Esophagus muscularis mucosa (tissue), 4 donors: ENCODE results near the gene COPE. TPM values are rescaled to one million over a fixed set of nuclear protein-coding genes. Genes with fewer than 3 reads are reported as not detected.

Experiments
- DNase-seq: peaks from one replicate; pipeline ENCODE4 v3.0.0-alpha.2; 2017; ENCODE audit errors: extremely low spot score
- H3K27ac ChIP-seq, 4 donors: fragments of 200-600 bp; sonication (generic); replicated peaks in 1 of 4; 1 replicate in 3 of 4; 2 replicates in 1 of 4; pipeline ENCODE4 v1.5.1; 2016 to 2019; ENCODE audit warnings: mild to moderate bottlenecking in 1 of 4
- H3K27me3 ChIP-seq, 4 donors: fragments of 200-600 bp; sonication (generic); one replicate each; pipeline versions ENCODE4 v1.5.1 to v1.6.0; 2016 to 2019
- H3K36me3 ChIP-seq, 4 donors: fragments of 200-600 bp; sonication (generic); one replicate each; pipeline ENCODE4 v1.5.1; 2016 to 2019
- H3K4me1 ChIP-seq, 4 donors: fragments of 200-600 bp; sonication (generic); one replicate each; pipeline ENCODE4 v1.5.1; 2016 to 2019
- H3K4me3 ChIP-seq, 4 donors: fragments of 200-600 bp; sonication (generic); 1 replicate in 2 of 4; 2 replicates in 2 of 4; pipeline ENCODE4 v1.5.1; 2016 to 2019; ENCODE audit warnings: mild to moderate bottlenecking in 4 of 4, moderate library complexity in 1 of 4
- H3K9me3 ChIP-seq, 4 donors: fragments of 200-600 bp; sonication (generic); 1 replicate in 3 of 4; 2 replicates in 1 of 4; pipeline ENCODE4 v1.5.1; 2016 to 2019
- CTCF ChIP-seq, 3 experiments: fragments of 200-600 bp in 2 of 3; fragments of 450-650 bp in 1 of 3; sonication (generic) in 2 of 3; IDR thresholded peaks; one replicate each; pipeline ENCODE4 v1.5.1; 2017 to 2019; ENCODE audit warnings: antibody characterized with exemption in 3 of 3, mild to moderate bottlenecking in 2 of 3, moderate library complexity in 1 of 3
- EP300 ChIP-seq: sonication (generic); formaldehyde crosslinking; IDR thresholded peaks from one replicate; pipeline ENCODE4 v1.6.1; 2017; ENCODE audit warnings: antibody characterized with exemption
- POLR2A ChIP-seq: fragments of 450-650 bp; IDR thresholded peaks from one replicate; pipeline ENCODE4 v1.6.1; 2017; ENCODE audit warnings: antibody characterized with exemption, moderate library complexity, mild to moderate bottlenecking, low read depth
- POLR2AphosphoS5 ChIP-seq, 2 donors: sonication (generic); formaldehyde crosslinking; IDR thresholded peaks; one replicate each; pipeline ENCODE4 v1.6.1; 2017; ENCODE audit warnings: antibody characterized with exemption in 2 of 2
- WGBS: methylation state at CpG from one replicate; pipeline ENCODE4 v1.1.5; 2018; 5-methylcytosine and 5-hydroxymethylcytosine counted together
- intact Hi-C: fragments of 100-400 bp; cut with DNase I; formaldehyde crosslinking; loops from one replicate; pipeline ENCODE4 v1.15.1; 2023
- total RNA-seq, 4 donors: library from RNA; depleted of rRNA; stranded (reverse); fragments of >200 nt; gene quantifications; one replicate each; pipeline versions ENCODE4 v1.1.0 to v1.2.1, GENCODE V29; 2016

COPE gene
- total RNA-seq, 4 donors from 2014 or later = 173 to 231 (median 210) TPM

GRCh38 chr19:18913466-18913865 is 5.7 kb downstream of the COPE start:
- H3K27ac ChIP-seq = no peak overlapping the region
- H3K4me1 ChIP-seq = peaks cover 11 to 50% (median 22%) of the 10 kb centered on the region in 4 donors
- DNase-seq = no peak
- H3K4me3 ChIP-seq = no peak overlapping the region
- intact Hi-C loops = no loop called here
- TF ChIP-seq POLR2AphosphoS5 (IDR thresholded peaks at IDR 0.05) (no peak), EP300 (no peak), POLR2A (no peak), CTCF (IDR thresholded peaks at IDR 0.05) (no peak)
- no CpG with 5 or more reads among the region's 5 CpGs for WGBS
- peaks cover 23 to 73% (median 51%) of the 10 kb centered on the region in 4 donors for H3K36me3 ChIP-seq
- no peaks in the 10 kb centered on the region for H3K27me3 ChIP-seq
- H3K9me3 ChIP-seq = no peaks in the 10 kb centered on the region

GRCh38 chr19:18912933-18913332 is 6.3 kb downstream of the COPE start:
- peaks cover 23 to 77% (median 53%) of the 10 kb centered on the region in 4 donors for H3K36me3 ChIP-seq
- TF ChIP-seq POLR2AphosphoS5 (IDR thresholded peaks at IDR 0.05) (no peak), CTCF (IDR thresholded peaks at IDR 0.05) (no peak), POLR2A (no peak), EP300 (no peak)
- peaks cover 7 to 44% (median 17%) of the 10 kb centered on the region in 4 donors for H3K4me1 ChIP-seq
- H3K27me3 ChIP-seq = no peaks in the 10 kb centered on the region
- no peak overlapping the region for H3K27ac ChIP-seq
- no peak overlapping the region for H3K4me3 ChIP-seq
- intact Hi-C loops = no loop called here
- no peak for DNase-seq
- WGBS = 98% methylated on average over 12 of the region's 14 CpGs
- H3K9me3 ChIP-seq = no peaks in the 10 kb centered on the region

- Histone ChIP-seq H3K9me3 (no peaks in the 10 kb centered on the region), H3K4me1 (peaks cover 0 to 24% (median 4%) of the 10 kb centered on the region in 4 donors), H3K36me3 (peaks cover 32 to 95% (median 73%) of the 10 kb centered on the region in 4 donors), H3K4me3 (no peak overlapping the region), H3K27me3 (no peaks in the 10 kb centered on the region), H3K27ac (no peak overlapping the region)
- DNase-seq = no peak
- no peak for TF ChIP-seq CTCF (IDR thresholded peaks at IDR 0.05)
- 95% methylated on average over 13 of the region's 19 CpGs for WGBS
- intact Hi-C loops = no loop called here
Measured at GRCh38 chr19:18910801-18911436, 8.3 kb downstream of the COPE start.

GRCh38 chr19:18910010-18910409 is 9.2 kb downstream of the COPE start:
- DNase-seq = no peak
- Histone ChIP-seq H3K9me3 (no peaks in the 10 kb centered on the region), H3K4me3 (no peak overlapping the region), H3K4me1 (peaks cover 0 to 15% (median 2%) of the 10 kb centered on the region in 4 donors), H3K27me3 (no peaks in the 10 kb centered on the region), H3K36me3 (peaks cover 28 to 95% (median 78%) of the 10 kb centered on the region in 4 donors), H3K27ac (no peak overlapping the region)
- 84% methylated on average over 10 of the region's 10 CpGs for WGBS
- intact Hi-C loops = no loop called here
- no peak for TF ChIP-seq CTCF (IDR thresholded peaks at IDR 0.05)
- no peak for TF ChIP-seq EP300
- no peak for TF ChIP-seq POLR2A
- no peak for TF ChIP-seq POLR2AphosphoS5 (IDR thresholded peaks at IDR 0.05)
